ENCODE data around the gene SLC9A9.
"Not testable (repeated sequence)": the region's sequence is repeated elsewhere in the genome, so short reads cannot be mapped to it uniquely, and the experiment has no call there.

SLC9A9 gene

GRCh38 chr3:143302638-143303171, 545.6 kb downstream of the SLC9A9 start:
- no peak for DNase-seq

GRCh38 chr3:143301031-143301901, 547.0 kb downstream of the SLC9A9 start:
- no peak for DNase-seq

GRCh38 chr3:143298886-143299535, 549.3 kb downstream of the SLC9A9 start:
- no peak for DNase-seq

- no peak for DNase-seq
Measured at GRCh38 chr3:143298380-143298779, 549.9 kb downstream of the SLC9A9 start.

GRCh38 chr3:143295201-143296080, 552.8 kb downstream of the SLC9A9 start:
- DNase-seq, result no peak

GRCh38 chr3:143294188-143294587, 554.1 kb downstream of the SLC9A9 start:
- no peak for DNase-seq

GRCh38 chr3:143291836-143292447, 556.3 kb downstream of the SLC9A9 start:
- DNase-seq, result no peak

- no peak for DNase-seq
Measured at GRCh38 chr3:143288944-143289343, 559.3 kb downstream of the SLC9A9 start.

DNA sequence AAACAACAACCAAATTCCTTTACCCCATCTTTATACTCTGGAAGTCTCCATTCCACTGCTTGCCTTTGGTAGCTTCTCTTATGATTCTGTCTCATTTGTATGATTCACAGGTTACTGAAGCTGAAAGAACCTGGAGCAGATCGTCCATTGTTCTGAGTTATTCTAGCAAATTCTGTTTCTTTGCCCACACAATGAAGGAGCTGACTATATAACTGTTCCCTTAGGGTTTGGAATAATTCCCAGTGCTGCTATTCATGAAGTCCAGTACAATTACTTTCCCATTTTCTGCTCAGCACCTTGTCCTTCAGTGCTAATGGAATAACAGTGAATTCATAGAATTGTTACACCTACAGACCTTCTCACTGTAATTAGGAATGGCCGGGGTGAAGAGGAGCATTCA, 560.9 kb downstream of the SLC9A9 start:
- DNase-seq, result no peak

GRCh38 chr3:143286392-143287010, 561.8 kb downstream of the SLC9A9 start:
- DNase-seq, result no peak

DNA sequence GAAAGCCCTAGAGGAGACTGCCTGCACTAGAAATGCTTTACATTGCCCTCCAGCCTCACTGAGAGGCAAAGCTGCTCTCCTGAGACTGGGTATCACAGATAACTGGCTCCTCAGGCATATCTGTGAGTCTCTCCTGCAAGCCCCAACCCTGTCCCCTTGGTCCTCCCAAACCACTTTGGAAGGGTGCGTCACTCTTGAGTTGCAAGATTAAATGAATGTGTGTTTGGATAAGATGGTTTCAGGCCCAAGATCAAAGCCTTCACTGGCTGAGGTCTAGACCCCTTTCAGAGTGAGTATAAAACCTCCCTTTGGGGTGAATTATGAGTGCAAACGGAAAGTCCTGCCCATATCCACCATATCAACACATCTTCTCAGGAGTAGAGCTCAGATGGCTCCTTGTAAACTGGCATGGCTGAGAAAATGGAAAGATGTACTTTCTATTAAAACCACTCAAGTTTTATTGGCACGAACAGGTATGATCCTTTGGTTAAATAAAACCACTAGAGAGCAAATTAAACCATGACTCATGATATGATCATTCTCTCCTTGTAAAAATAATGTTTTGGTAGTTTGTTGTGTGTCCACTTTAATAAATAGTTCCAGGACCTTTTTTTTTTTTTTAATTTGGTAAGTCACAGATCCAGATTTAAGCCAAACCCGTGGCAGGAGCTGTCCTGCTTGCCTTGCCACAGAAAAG, 564.7 kb downstream of the SLC9A9 start:
- no peak for DNase-seq

DNA sequence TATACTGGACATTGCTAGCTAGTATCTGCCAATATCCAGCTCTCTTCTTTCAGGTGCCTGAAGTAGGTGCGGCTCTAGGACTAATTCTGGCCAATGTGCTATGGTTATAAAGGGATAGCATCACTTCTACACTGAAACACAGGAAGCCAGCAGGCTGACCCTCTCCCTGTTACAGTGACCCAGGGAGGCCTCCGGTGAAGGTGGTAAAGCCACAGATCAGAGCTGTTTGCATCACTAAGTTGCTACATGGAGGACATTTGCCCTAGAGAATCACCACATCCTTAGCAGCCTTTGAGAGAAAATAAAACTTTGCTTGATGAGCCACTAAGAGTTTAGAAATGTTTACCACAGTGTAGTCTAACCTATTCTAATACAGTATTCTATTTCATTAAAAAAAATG, 567.3 kb downstream of the SLC9A9 start:
- DNase-seq, result no peak

- not testable (repeated sequence) for DNase-seq
Measured at GRCh38 chr3:143279567-143279966, 568.7 kb downstream of the SLC9A9 start.

GRCh38 chr3:143278721-143279120, 569.5 kb downstream of the SLC9A9 start:
- DNase-seq, result no peak

- DNase-seq, result no peak
Measured at GRCh38 chr3:143277531-143277930, 570.7 kb downstream of the SLC9A9 start.

DNA sequence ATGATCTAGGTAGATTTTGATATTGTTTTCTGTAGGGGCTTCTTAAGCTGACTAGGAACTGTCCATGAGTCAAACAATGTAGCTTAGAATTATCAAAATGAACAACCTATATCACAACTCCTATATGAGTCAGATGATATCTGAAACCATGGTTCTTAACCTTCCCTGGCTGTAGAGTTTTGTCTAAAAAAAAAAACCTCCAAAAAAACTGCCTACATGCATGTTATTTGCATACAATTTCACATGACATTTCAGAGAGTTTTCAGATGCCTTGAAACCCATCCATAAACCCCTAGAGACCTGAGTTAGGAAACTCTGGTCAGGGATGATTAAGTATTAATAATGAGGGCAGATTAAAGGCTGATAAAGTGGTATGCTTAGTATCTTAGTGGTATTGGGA, 571.7 kb downstream of the SLC9A9 start:
- no peak for DNase-seq

DNA sequence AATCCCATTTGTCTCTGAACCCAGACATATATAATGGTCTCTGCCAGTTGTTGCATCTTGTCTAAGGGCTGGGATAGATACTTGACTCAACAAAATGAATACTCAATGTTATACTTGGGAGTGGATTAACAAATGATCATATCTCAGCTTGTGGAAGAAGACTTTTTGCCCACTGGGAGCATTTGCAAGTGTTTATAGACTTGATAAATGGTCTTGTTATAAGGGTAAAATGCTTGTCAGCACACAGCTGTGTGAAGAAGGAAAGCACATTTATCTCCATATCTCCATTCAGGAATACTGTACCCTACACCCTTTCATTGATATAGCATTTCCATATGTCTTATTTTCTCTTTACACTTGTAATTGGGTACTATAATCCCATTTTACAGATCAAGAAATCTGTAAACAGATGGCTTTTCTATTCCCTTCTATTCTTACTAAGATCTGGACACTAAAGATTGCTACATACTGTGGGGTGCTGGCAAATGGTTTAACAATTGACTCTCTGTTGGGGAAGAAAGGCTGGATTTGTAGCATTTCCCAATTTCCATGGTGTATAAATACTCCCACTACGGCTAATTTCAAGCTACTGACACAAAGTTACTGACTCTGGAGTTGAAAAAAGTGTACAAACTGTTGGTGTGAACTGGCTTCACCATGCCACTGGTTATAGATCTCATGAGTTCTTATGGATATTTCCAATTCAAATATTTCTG, 574.1 kb downstream of the SLC9A9 start:
- no peak for DNase-seq

GRCh38 chr3:143271136-143271535, 577.1 kb downstream of the SLC9A9 start:
- no peak for DNase-seq

DNA sequence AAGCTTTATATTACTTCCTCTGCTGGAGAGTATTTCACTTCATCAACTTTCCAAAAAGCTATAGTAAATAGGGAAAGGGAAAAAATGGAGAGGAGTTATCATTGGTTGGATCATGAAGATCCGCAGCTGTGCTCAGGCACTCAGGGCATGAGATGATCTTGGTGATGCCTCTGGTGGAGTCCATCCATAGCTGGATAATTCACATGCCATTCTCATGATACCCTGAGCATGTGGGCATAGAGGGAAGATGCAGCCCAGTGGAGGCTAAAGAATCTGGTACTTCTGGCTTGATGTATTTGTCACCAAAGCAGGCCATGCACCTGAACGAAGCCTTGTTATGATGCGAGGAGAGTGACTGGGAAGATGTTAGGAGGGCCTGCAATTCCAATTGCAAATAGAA, 578.5 kb downstream of the SLC9A9 start:
- no peak for DNase-seq

DNA sequence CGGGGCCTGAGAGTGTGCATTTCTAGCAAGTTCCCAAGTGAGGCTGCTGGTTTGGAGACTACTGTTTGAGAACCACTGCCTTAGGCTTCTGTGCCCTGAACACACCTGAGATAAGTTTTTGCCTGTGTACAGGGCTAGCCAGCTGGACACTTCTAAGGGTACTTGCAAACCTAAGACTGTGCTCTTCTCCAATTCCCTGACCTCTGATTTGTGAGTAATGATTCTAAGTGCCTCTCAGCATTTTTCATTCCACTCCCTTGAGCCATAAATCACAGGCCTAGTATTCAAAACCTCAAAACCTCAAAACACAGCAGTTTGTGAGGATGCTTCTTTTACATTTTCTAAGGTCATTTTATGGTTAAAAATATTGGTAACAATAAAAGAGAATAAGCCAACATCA, 580.3 kb downstream of the SLC9A9 start:
- DNase-seq, result no peak

DNA sequence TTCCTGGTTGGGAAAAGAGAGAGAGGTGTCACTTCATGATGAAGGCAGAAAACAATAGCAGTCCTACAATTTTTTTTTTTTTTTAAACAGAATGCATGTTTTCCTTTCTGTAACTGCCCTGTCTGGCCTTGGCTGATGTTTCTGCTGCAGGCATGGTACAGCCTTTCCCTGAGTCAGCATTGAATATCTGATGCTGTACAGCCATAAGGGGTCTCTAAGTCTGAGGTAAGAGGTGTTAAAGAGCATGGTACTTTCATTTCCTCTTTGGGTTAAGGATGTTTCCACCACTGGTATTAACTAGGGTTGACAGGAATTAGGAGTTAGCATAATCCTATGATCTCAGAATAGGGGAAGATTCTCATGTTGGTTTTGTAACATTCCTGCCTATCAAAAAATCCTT, 581.3 kb downstream of the SLC9A9 start:
- no peak for DNase-seq
